ENCODE results near the gene PODN. TPM values are rescaled to one million over a fixed set of nuclear protein-coding genes. Genes with fewer than 3 reads are reported as not detected.

PODN gene
- total and polyA plus RNA-seq, 2 donors (not counting 3 experiments of a cell fraction or from before 2014, with no cell fraction given) = 1.3 to 1.5 TPM

GRCh38 chr1:53093778-53094532 lies 31.9 kb downstream of the PODN start:
- intact Hi-C loops (cut with micrococcal nuclease) = no loop called here
- Histone ChIP-seq H4K20me1 (replicated peaks; ENCODE audit: control insufficient read depth, extremely low read depth, insufficient read depth, low read length) (no peaks in the 10 kb centered on the region), H3K9ac (replicated peaks; ENCODE audit: extremely low read depth, insufficient read depth, low read length) (no peak overlapping the region), H3K9me1 (replicated peaks; ENCODE audit: control insufficient read depth, extremely low read depth, insufficient read depth, low read length) (no peaks in the 10 kb centered on the region), H3K36me3 (ENCODE audit: control insufficient read depth in 2 of 2, extremely low read depth in 1 of 2, insufficient read depth in 2 of 2, low read length in 2 of 2) (no peaks in the 10 kb centered on the region), H3K4me3 (replicated peaks in 1 of 3; ENCODE audit: insufficient read depth in 1 of 3, low read depth in 1 of 3, low read length in 3 of 3) (no peak overlapping the region), H3K27ac (ENCODE audit: insufficient read depth, low read depth, low read length) (no peak overlapping the region), H3K4me2 (ENCODE audit: insufficient read depth, low read length) (no peak overlapping the region), H3K79me2 (ENCODE audit: control insufficient read depth, insufficient read depth, low read length) (no peaks in the 10 kb centered on the region), H3K27me3 (ENCODE audit: control insufficient read depth in 2 of 2, insufficient read depth in 2 of 2, low read length in 2 of 2) (no peaks in the 10 kb centered on the region), H3K4me1 (ENCODE audit: control insufficient read depth, extremely low read depth, insufficient read depth, low read length) (no peaks in the 10 kb centered on the region), H3K9me3 (replicated peaks; ENCODE audit: control insufficient read depth, insufficient read depth, low read length) (no peaks in the 10 kb centered on the region), H2AFZ (ENCODE audit: low read depth, low read length) (no peak overlapping the region)
- no peak for DNase-seq (ENCODE audit: low read depth, low spot score)
- ChIA-PET CTCF (interaction anchor here (1.4 to 2.9 kb wide), 2 partner anchors 10 to 14 kb away, joined by 4 to 11 read pairs; no protein-coding TSS in a partner anchor), POLR2A (no interaction called here)
- TF ChIP-seq MYC (IDR thresholded peaks at IDR 0.05; ENCODE audit: low read depth, low read length) (no peak), FOS (IDR thresholded peaks at IDR 0.05; ENCODE audit: borderline replicate concordance, insufficient read depth, low read length) (no peak), GATA2 (IDR thresholded peaks at IDR 0.05; ENCODE audit: insufficient read depth, insufficient read length, low read depth, low read length) (no peak)
- no TSS peak for BruUV-seq (replicated peaks)
- no peak for FAIRE-seq
- dilution Hi-C loops (cut with MboI; ENCODE audit: extremely low pct_ligation_motif_present, low sequenced_read_pairs) = no loop called here

GRCh38 chr1:53094533-53094919 lies 32.5 kb downstream of the PODN start:
- no peaks in the 10 kb centered on the region for H3K4me1 ChIP-seq (ENCODE audit: control insufficient read depth, extremely low read depth, insufficient read depth, low read length)
- dilution Hi-C loops (cut with MboI; ENCODE audit: extremely low pct_ligation_motif_present, low sequenced_read_pairs) (no loop called here), intact Hi-C loops (cut with micrococcal nuclease) (no loop called here)
- CTCF ChIA-PET = interaction anchor here (2.9 kb wide), 1 partner anchor 14 kb away, joined by 11 read pairs; no protein-coding TSS in a partner anchor
- no peaks in the 10 kb centered on the region for H3K36me3 ChIP-seq (ENCODE audit: control insufficient read depth in 2 of 2, extremely low read depth in 1 of 2, insufficient read depth in 2 of 2, low read length in 2 of 2)
- POLR2A ChIA-PET = no interaction called here
- no peaks in the 10 kb centered on the region for H4K20me1 ChIP-seq (replicated peaks; ENCODE audit: control insufficient read depth, extremely low read depth, insufficient read depth, low read length)
- no peaks in the 10 kb centered on the region for H3K9me3 ChIP-seq (replicated peaks; ENCODE audit: control insufficient read depth, insufficient read depth, low read length)
- no peak overlapping the region for H3K4me3 ChIP-seq (replicated peaks in 1 of 3; ENCODE audit: insufficient read depth in 1 of 3, low read depth in 1 of 3, low read length in 3 of 3)
- no peak overlapping the region for H3K4me2 ChIP-seq (ENCODE audit: insufficient read depth, low read length)
- no peak for DNase-seq (ENCODE audit: low read depth, low spot score)
- no peak for FAIRE-seq
- H2AFZ ChIP-seq (ENCODE audit: low read depth, low read length) = no peak overlapping the region
- BruUV-seq (replicated peaks) = no TSS peak
- no peaks in the 10 kb centered on the region for H3K27me3 ChIP-seq (ENCODE audit: control insufficient read depth in 2 of 2, insufficient read depth in 2 of 2, low read length in 2 of 2)
- no peaks in the 10 kb centered on the region for H3K9me1 ChIP-seq (replicated peaks; ENCODE audit: control insufficient read depth, extremely low read depth, insufficient read depth, low read length)
- H3K79me2 ChIP-seq (ENCODE audit: control insufficient read depth, insufficient read depth, low read length) = no peaks in the 10 kb centered on the region
- H3K27ac ChIP-seq (ENCODE audit: insufficient read depth, low read depth, low read length) = no peak overlapping the region
- no peak overlapping the region for H3K9ac ChIP-seq (replicated peaks; ENCODE audit: extremely low read depth, insufficient read depth, low read length)
- TF ChIP-seq POLR2AphosphoS5 (IDR thresholded peaks at IDR 0.05; ENCODE audit: insufficient read depth, low read depth, low read length) = no peak
- TF ChIP-seq FOS (IDR thresholded peaks at IDR 0.05; ENCODE audit: borderline replicate concordance, insufficient read depth, low read length) = no peak
- TF ChIP-seq EZH2 (IDR thresholded peaks at IDR 0.05; ENCODE audit: borderline replicate concordance, low read depth, low read length, severe bottlenecking) = no peak
- no peak for TF ChIP-seq GATA2 (IDR thresholded peaks at IDR 0.05; ENCODE audit: insufficient read depth, insufficient read length, low read depth, low read length)
- TF ChIP-seq JUN (IDR thresholded peaks at IDR 0.05; ENCODE audit: borderline replicate concordance, insufficient read depth, insufficient read length, low read depth) = no peak
